Measurements from ENCODE around the gene SGMS1.

DNA sequence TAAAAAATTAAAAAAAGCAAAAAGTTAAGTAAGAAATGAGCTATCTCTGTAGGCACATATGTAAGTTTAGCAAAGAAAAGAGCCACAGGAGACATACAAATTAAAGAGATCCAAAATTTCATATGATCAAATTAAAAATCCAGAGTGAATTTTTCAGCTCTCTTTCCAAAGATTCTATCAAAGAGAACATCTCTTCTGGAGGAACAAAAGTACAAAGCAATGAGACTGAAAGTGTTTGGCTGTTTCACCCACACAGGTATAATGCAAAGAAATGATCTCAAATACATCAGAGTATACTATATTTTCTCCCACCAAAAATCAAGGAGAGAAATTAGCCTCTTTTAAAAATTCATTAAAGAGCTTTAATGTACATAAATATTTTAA is 297.6 kb downstream of the SGMS1 start:
- TF ChIP-seq CTCF (IDR thresholded peaks at IDR 0.05) (no peak), POLR2A (IDR thresholded peaks at IDR 0.05) (no peak)

Measured in vagina (tissue), 2 donors.